Measurements from ENCODE around the gene CCDC57.

Gene CCDC57

DNA sequence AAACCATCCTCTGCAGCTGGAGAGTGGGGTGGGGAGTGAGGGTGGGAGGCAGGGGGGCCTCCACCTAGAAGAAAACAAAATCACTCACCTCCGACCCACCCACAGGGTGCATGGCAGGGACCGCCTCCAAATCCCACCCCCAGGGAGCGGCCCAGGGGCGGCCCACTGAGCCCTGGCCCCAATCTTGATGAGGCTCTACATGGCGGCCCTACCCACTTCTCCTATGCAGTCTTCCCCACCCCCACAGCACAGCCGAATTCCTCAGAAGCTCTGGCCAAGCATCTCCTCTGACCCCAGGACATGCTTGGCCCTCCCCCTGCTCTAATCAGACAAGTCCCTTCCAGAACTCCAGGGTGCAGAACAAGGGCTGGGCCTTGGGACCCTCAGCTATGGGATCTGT is 96.4 kb downstream of the CCDC57 start:
- TF ChIP-seq, protein P1, sequence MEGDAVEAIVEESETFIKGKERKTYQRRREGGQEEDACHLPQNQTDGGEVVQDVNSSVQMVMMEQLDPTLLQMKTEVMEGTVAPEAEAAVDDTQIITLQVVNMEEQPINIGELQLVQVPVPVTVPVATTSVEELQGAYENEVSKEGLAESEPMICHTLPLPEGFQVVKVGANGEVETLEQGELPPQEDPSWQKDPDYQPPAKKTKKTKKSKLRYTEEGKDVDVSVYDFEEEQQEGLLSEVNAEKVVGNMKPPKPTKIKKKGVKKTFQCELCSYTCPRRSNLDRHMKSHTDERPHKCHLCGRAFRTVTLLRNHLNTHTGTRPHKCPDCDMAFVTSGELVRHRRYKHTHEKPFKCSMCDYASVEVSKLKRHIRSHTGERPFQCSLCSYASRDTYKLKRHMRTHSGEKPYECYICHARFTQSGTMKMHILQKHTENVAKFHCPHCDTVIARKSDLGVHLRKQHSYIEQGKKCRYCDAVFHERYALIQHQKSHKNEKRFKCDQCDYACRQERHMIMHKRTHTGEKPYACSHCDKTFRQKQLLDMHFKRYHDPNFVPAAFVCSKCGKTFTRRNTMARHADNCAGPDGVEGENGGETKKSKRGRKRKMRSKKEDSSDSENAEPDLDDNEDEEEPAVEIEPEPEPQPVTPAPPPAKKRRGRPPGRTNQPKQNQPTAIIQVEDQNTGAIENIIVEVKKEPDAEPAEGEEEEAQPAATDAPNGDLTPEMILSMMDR (IDR thresholded peaks at IDR 0.05; ENCODE audit: insufficient read depth, low read depth, low read length, missing control alignments) = no peak
- no peak for DNase-seq (ENCODE audit: low read depth)
- H3K4me3 ChIP-seq (ENCODE audit: low read depth, low read length) = no peak overlapping the region

DNA sequence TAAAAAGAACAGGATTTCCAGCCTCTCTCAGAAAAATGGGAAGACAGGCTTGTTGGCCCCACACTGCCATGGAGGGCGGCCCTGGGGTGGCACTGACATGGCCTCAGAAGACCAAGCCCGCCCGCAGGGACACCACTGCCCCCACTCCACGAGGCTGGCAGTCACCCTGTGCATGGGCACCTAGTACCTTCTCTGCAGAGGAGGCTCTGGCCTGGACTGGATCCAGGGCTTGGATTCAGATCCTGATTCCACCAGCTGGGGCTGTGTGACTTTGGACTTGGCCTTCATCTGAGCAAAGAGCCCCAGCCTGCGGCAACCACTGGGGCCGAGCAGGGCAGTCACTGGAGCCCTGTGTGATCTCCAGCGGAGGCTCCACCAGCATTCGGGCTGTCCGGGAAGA is 97.8 kb downstream of the CCDC57 start:
- TF ChIP-seq, protein P1 (IDR thresholded peaks at IDR 0.05; ENCODE audit: insufficient read depth, low read depth, low read length, missing control alignments) = no peak
- no peak overlapping the region for H3K4me3 ChIP-seq (ENCODE audit: low read depth, low read length)
- no peak for DNase-seq (ENCODE audit: low read depth)

DNA sequence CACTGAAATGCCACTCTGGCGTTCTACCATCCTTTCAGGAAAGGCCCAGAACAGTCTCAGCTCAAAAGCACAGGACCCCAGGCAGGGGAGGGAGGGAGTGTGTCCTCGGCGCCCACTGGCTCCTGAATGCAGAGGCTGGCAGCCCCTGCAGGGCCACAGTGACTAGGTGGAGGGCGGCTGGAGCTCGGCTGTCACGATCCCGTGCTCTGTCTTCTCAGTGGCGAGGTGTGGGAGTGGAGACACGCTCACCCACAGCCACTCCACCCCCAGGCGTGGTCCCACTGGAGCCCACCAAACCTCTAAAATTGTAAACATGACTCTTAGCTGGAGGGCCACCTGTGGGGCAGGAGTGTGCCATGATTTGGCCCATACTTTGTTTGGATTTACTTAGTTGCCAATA is 98.2 kb downstream of the CCDC57 start:
- H3K4me3 ChIP-seq (ENCODE audit: low read depth, low read length) = no peak overlapping the region
- no peak for DNase-seq (ENCODE audit: low read depth)
- TF ChIP-seq, protein P1 (IDR thresholded peaks at IDR 0.05; ENCODE audit: insufficient read depth, low read depth, low read length, missing control alignments) = no peak

DNA sequence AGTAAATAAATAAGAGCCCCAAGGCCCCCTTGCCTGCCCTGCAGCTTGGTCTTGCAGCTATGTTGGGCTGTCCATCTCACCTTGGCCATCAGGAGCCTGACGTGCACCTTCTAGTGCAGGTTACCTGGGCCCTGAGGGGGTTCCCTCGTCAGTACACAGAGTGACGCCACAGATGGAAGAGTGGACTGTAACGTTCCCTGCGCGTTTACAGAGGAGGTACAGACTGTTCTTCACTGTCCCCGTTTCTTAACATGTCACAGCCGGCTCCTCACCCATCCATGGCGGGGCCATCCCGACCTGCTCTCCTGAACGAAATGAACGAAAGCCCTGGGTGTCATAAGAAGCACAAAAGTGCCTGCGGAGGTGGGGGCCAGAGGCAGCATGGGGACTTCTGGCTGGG is 98.7 kb downstream of the CCDC57 start:
- TF ChIP-seq, protein P1 (IDR thresholded peaks at IDR 0.05; ENCODE audit: insufficient read depth, low read depth, low read length, missing control alignments) = no peak
- no peak for DNase-seq (ENCODE audit: low read depth)
- H3K4me3 ChIP-seq (ENCODE audit: low read depth, low read length) = no peak overlapping the region

DNA sequence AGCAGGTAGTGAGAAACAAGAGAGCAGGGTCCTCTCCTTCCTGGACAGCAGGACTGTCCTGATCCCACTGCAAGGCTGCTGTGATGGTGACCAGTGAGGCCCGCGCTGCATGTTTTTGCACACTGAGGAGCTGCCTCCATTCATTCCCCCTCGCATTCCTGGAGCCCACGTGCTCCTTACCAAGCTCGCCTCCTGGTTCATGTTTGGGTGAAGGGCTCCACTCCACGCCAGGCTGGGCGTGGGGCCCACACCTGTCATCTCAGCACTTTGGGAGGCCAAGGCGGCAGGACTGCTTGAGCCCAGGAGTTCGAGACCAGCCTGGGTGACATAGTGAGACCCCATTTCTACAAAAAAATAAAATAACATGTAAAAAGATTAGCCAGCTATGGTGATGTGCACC is 99.2 kb downstream of the CCDC57 start:
- H3K4me3 ChIP-seq (ENCODE audit: low read depth, low read length) = no peak overlapping the region
- TF ChIP-seq, protein P1 (IDR thresholded peaks at IDR 0.05; ENCODE audit: insufficient read depth, low read depth, low read length, missing control alignments) = no peak

DNA sequence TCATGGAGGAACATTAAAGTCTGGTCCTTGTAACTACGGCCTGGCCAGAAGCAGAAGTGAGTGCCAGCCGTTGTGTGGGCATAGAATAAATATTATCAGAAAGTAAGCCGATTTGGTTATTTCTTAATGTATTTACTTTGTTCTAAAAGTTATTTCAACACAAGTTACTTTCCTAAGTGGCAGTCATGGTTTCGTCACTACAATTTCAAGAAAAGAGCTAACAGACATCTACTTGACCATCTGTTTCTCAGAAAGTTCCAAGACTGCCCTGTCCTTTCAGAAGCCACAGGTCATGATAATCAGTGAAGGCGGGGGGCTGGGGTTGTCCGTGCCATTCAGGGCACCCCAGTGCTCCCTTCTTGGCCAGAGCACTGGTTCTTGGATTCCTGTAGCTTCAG is 99.7 kb downstream of the CCDC57 start:
- H3K4me3 ChIP-seq (ENCODE audit: low read depth, low read length) = no peak overlapping the region
- no peak for DNase-seq (ENCODE audit: low read depth)
- TF ChIP-seq, protein P1 (IDR thresholded peaks at IDR 0.05; ENCODE audit: insufficient read depth, low read depth, low read length, missing control alignments) = no peak

More for the DNA sequence above, 99.2 kb downstream of the CCDC57 start:
- no peak for DNase-seq (ENCODE audit: low read depth)

DNA sequence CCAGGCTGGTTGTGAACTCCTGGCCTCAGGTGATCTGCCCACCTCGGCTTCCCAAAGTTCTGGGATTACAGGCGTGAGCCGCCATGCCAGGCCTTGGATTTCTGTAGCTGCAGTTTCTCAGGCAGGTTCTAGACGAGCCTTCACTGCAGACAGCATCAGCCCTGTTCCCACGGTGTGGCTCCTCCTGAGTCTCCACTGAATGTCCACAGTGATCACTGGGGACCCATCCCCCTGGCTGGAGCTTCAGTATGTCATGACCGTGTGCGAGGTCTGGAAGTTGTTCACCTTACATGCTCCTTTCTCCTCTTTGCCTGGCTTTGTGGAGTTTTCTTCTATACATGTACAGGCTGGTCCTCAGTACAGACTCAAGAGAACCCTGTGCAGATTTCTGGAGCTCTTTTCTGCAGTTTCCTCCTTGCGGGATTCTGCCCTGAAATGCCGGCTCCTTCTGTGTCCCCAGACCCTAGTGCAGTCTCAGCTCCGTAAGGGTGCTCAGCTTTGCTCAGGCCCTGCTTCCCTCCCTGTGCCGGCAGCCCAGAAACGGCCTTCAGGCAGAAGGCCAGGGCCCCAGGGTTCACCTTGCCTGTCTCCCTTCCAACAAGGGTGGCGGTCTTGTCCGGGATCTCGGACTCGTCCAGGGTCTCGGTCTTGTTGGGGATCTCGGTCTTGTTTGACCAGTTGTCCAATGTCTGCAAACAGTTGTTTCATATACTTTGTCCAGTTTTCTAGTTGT is 100.3 kb downstream of the CCDC57 start:
- DNase-seq (ENCODE audit: low read depth) = no peak

More for the DNA sequence above, 100.3 kb downstream of the CCDC57 start:
- no peak overlapping the region for H3K4me3 ChIP-seq (ENCODE audit: low read depth, low read length)
- TF ChIP-seq, protein P1 (IDR thresholded peaks at IDR 0.05; ENCODE audit: insufficient read depth, low read depth, low read length, missing control alignments) = no peak

Measured in GM12865 (cell line).